Mesenchymal stem cell (in vitro differentiated cells and primary cell): ENCODE results near the gene VGF.
"Not testable (repeated sequence)": the region's sequence is repeated elsewhere in the genome, so short reads cannot be mapped to it uniquely, and the experiment has no call there.

Experiments
- DNase-seq: peaks from one replicate; pipeline ENCODE4 v3.0.0-alpha.2; 2013
- H2AFZ ChIP-seq: one replicate; pipeline ENCODE4 v1.6.1; 2013; ENCODE audit warnings: low read depth, mild to moderate bottlenecking, control low read depth, inconsistent platforms, low read length, moderate library complexity
- H2AK5ac ChIP-seq: 2 replicates; pipeline ENCODE4 v1.6.1; 2013; ENCODE audit warnings: low read length, moderate library complexity, mild to moderate bottlenecking, inconsistent platforms; ENCODE audit not compliant: severe bottlenecking
- H2BK120ac ChIP-seq: one replicate; pipeline ENCODE4 v1.6.1; 2013; ENCODE audit warnings: low read depth, mild to moderate bottlenecking, inconsistent platforms, low read length, moderate library complexity
- H2BK12ac ChIP-seq, 2 experiments: one replicate each; pipeline ENCODE4 v1.6.1; 2013; ENCODE audit warnings: inconsistent platforms in 2 of 2, low read length in 2 of 2, mild to moderate bottlenecking in 2 of 2, moderate library complexity in 2 of 2, control low read depth in 1 of 2
- H2BK15ac ChIP-seq: one replicate; pipeline ENCODE4 v1.6.1; 2013; ENCODE audit warnings: mild to moderate bottlenecking, low read depth, inconsistent platforms; ENCODE audit not compliant: poor library complexity, severe bottlenecking
- H2BK5ac ChIP-seq: 2 replicates; pipeline ENCODE4 v1.6.1; 2013; ENCODE audit warnings: low read depth, mild to moderate bottlenecking, low read length, control low read depth, inconsistent platforms; ENCODE audit not compliant: poor library complexity, severe bottlenecking
- H3K14ac ChIP-seq, 2 experiments: one replicate each; pipeline ENCODE4 v1.6.1; 2013; ENCODE audit warnings: inconsistent platforms in 2 of 2, low read length in 2 of 2, control low read depth in 1 of 2, mild to moderate bottlenecking in 1 of 2, moderate library complexity in 1 of 2
- H3K18ac ChIP-seq, 2 experiments: one replicate each; pipeline ENCODE4 v1.6.1; 2013; ENCODE audit warnings: inconsistent platforms in 2 of 2, low read length in 2 of 2, control low read depth in 1 of 2, low read depth in 1 of 2, mild to moderate bottlenecking in 1 of 2
- H3K23ac ChIP-seq, 2 experiments: one replicate each; pipeline ENCODE4 v1.6.1; 2013; ENCODE audit warnings: inconsistent platforms in 2 of 2, low read length in 2 of 2, mild to moderate bottlenecking in 2 of 2, moderate library complexity in 2 of 2, control low read depth in 1 of 2
- H3K27ac ChIP-seq: 2 replicates; pipeline ENCODE4 v1.5.1; 2013; ENCODE audit warnings: mild to moderate bottlenecking, moderate library complexity, low read length, control low read depth, inconsistent platforms; ENCODE audit not compliant: poor library complexity, severe bottlenecking
- H3K27me3 ChIP-seq, 2 experiments: 2 replicates each; pipeline versions ENCODE4 v1.6.1 to v1.7.0; 2013; ENCODE audit warnings: low read length in 2 of 2, mild to moderate bottlenecking in 2 of 2, moderate library complexity in 2 of 2, control low read depth in 1 of 2, inconsistent platforms in 1 of 2; ENCODE audit not compliant: control insufficient read depth in 1 of 2, insufficient read depth in 1 of 2
- H3K36me3 ChIP-seq, 2 experiments: 2 replicates each; pipeline versions ENCODE4 v1.6.1 to v1.7.0; 2013; ENCODE audit warnings: low read length in 2 of 2, control low read depth in 1 of 2, inconsistent platforms in 1 of 2, low read depth in 1 of 2, mild to moderate bottlenecking in 1 of 2; ENCODE audit not compliant: insufficient read depth in 2 of 2, control insufficient read depth in 1 of 2
- H3K4ac ChIP-seq, 2 experiments: one replicate each; pipeline ENCODE4 v1.6.1; 2013; ENCODE audit warnings: inconsistent platforms in 2 of 2, low read length in 2 of 2, mild to moderate bottlenecking in 2 of 2, moderate library complexity in 2 of 2, control low read depth in 1 of 2, low read depth in 1 of 2
- H3K4me1 ChIP-seq: 2 replicates; pipeline ENCODE4 v1.6.1; 2013; ENCODE audit warnings: low read depth, low read length, control low read depth; ENCODE audit not compliant: control insufficient read depth, insufficient read depth
- H3K4me2 ChIP-seq: 2 replicates; pipeline ENCODE4 v1.6.1; 2013; ENCODE audit warnings: low read length, mild to moderate bottlenecking, inconsistent platforms; ENCODE audit not compliant: poor library complexity, severe bottlenecking
- H3K4me3 ChIP-seq, 2 experiments: 2 replicates each; pipeline versions ENCODE4 v1.5.1 to v1.7.0; 2013; ENCODE audit warnings: low read length in 2 of 2, mild to moderate bottlenecking in 2 of 2, control low read depth in 1 of 2, low read depth in 1 of 2; ENCODE audit not compliant: insufficient read depth in 1 of 2
- H3K79me1 ChIP-seq: replicated peaks from 2 replicates; pipeline ENCODE4 v1.6.1; 2013; ENCODE audit warnings: mild to moderate bottlenecking, control low read depth, low read length, inconsistent platforms; ENCODE audit not compliant: poor library complexity, severe bottlenecking
- H3K9ac ChIP-seq: 2 replicates; pipeline ENCODE4 v1.7.0; 2013; ENCODE audit warnings: mild to moderate bottlenecking, low read length, moderate library complexity
- H3K9me3 ChIP-seq: 2 replicates; pipeline ENCODE4 v1.7.0; 2013; ENCODE audit warnings: mild to moderate bottlenecking, low read length; ENCODE audit not compliant: control insufficient read depth
- H4K8ac ChIP-seq: one replicate; pipeline ENCODE4 v1.6.1; 2013; ENCODE audit warnings: inconsistent platforms, mild to moderate bottlenecking, low read length, moderate library complexity
- H4K91ac ChIP-seq: one replicate; pipeline ENCODE4 v1.6.1; 2013; ENCODE audit warnings: mild to moderate bottlenecking, low read length, inconsistent platforms
- WGBS: methylation state at CpG from one replicate; pipeline ENCODE4 v1.1.7; 2013; ENCODE audit warnings: mixed read lengths; 5-methylcytosine and 5-hydroxymethylcytosine counted together

VGF gene

DNA sequence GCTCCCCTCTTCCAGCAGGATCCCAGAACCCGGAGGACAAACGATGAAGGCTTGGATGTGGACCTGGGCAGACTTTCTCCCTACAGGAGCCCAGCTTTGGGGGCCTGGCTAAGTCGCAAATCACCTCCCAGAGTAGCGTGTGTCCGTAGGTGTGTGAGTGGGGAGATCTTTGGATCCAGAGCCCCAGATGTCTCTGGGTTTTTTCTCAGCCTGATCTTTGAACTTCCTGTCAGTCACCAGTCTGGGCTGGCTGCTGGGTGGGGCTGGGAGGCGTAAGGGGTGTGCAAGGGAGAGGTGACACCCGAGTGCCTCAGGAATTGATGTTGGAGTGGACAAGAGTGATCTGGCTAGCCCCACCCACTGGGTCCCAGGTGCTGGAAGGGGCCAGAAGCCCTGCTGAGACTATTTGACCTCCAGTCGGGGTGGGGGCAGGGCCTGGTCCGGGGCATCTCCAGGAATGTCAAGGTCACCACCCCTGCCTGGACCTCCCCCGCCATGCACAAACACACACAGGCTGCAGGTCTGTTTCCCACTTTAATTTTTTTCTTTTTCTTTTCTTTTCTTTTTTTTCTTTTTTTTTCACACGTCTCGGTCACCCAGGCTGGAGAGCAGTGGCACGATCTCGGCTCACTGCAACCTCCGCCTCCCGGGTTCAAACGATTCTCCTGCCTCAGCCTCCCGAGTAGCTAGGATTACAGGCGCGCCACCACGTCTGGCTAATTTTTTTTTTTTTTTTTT lies 35.7 kb upstream of the VGF start, which contains the start of gene MOGAT3:
MOGAT3 (minus strand) TSS at position 175 of the 738 bp plus-strand sequence. CDS start 182 bp downstream, outside the sequence.
- no peak within 1 kb of the TSS for H3K27ac ChIP-seq
- H3K9me3 ChIP-seq: no peaks in the 10 kb centered on the region
- H2BK120ac ChIP-seq: no peak within 1 kb of the TSS
- H3K18ac ChIP-seq: no peak within 1 kb of the TSS
- peak within 1 kb of the TSS in 1 of 2 experiments; percentile 50 for H2BK12ac ChIP-seq
- H2AK5ac ChIP-seq: no peak within 1 kb of the TSS
- no peak within 1 kb of the TSS for H3K4ac ChIP-seq
- H3K27me3 ChIP-seq: peaks cover 41 to 57% of the 10 kb centered on the region in 2 experiments
- H4K8ac ChIP-seq: no peak within 1 kb of the TSS
- peak within 1 kb of the TSS in 1 of 2 experiments; percentile 31 for H3K14ac ChIP-seq
- peaks cover 4 to 5% of the 10 kb centered on the region in 2 experiments for H3K36me3 ChIP-seq
- peak within 1 kb of the TSS; percentile 36 for H3K4me2 ChIP-seq
- H3K9ac ChIP-seq: no peak within 1 kb of the TSS
- WGBS: 35% methylated on average over 21 of the region's 21 CpGs
- no peak for DNase-seq
- H2AFZ ChIP-seq: no peak within 1 kb of the TSS
- no peaks in the 10 kb centered on the region for H3K79me1 ChIP-seq
- peak within 1 kb of the TSS in 1 of 2 experiments; percentile 59 for H3K4me3 ChIP-seq
- H3K4me1 ChIP-seq: peaks cover 16% of the 10 kb centered on the region
- H2BK5ac ChIP-seq: no peak within 1 kb of the TSS
- H2BK15ac ChIP-seq: no peak within 1 kb of the TSS
- H4K91ac ChIP-seq: no peak within 1 kb of the TSS
- peak within 1 kb of the TSS in 1 of 2 experiments; percentile 60 for H3K23ac ChIP-seq

DNA sequence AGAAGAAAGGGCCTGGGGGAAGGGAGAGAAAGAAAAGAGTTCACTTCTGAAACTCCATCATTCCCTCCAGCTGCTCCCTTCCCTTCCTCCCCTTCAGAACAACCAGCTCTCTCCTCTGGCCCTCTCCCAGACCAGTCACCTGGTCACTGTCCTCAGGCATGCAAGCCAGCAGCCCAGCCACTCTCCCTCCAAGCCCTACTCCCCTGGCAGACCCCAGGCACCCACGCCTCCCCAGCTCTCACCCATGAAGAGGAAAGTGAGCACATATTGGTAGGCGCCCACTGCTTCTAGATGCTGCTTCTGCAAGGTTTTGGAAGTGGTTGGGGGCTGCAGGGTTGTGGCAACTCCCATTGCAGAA lies 35.1 kb upstream of the VGF start:
- Histone ChIP-seq H3K4me3 (no peak overlapping the region), H3K4me2 (no peak overlapping the region), H2BK12ac (no peak overlapping the region), H3K9me3 (no peaks in the 10 kb centered on the region), H2BK120ac (no peak overlapping the region), H3K4me1 (peaks cover 15% of the 10 kb centered on the region), H3K9ac (no peak overlapping the region), H2BK5ac (no peak overlapping the region), H4K8ac (no peak overlapping the region), H4K91ac (no peak overlapping the region), H3K36me3 (no peaks in the 10 kb centered on the region), H3K14ac (no peak overlapping the region), H3K18ac (no peak overlapping the region), H3K23ac (no peak overlapping the region), H3K79me1 (no peaks in the 10 kb centered on the region), H3K27ac (no peak overlapping the region), H3K4ac (no peak overlapping the region), H2BK15ac (no peak overlapping the region), H2AK5ac (no peak overlapping the region), H2AFZ (no peak overlapping the region), H3K27me3 (peaks cover 41 to 58% of the 10 kb centered on the region in 2 experiments)
- DNase-seq: no peak
- 77% methylated on average over 2 of the region's 2 CpGs for WGBS

DNA sequence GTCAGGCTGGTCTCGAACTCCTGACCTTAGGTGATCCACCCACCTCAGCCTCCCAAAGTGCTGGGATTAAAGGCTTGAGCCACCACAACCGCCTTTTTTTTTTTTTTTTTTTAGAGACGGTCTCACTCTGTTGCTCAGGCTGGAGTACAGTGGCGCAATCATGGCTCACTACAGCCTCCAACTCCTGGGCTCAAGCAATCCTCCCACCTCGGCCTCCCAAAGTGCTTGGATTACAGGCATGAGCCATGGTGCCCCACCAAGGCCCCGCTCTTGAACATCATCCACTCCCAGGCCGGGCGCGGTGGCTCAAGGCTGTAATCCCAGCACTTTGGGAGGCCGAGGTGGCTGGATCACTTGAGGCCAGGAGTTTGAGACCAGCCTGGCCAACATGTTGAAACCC lies 34.2 kb upstream of the VGF start:
- not testable (repeated sequence) for H3K4me2 ChIP-seq, H3K4me3 ChIP-seq, H4K91ac ChIP-seq, DNase-seq, H3K79me1 ChIP-seq, H3K14ac ChIP-seq, H3K18ac ChIP-seq, H2BK120ac ChIP-seq, H3K36me3 ChIP-seq, H2AFZ ChIP-seq, H3K23ac ChIP-seq, H2BK12ac ChIP-seq, H3K9ac ChIP-seq, H4K8ac ChIP-seq, H3K27ac ChIP-seq, H2BK5ac ChIP-seq, H2BK15ac ChIP-seq, H3K9me3 ChIP-seq, H2AK5ac ChIP-seq, H3K4ac ChIP-seq
- peaks cover 15% of the 10 kb centered on the region for H3K4me1 ChIP-seq
- peaks cover 41 to 58% of the 10 kb centered on the region in 2 experiments for H3K27me3 ChIP-seq
- WGBS: 89% methylated on average over 10 of the region's 10 CpGs

DNA sequence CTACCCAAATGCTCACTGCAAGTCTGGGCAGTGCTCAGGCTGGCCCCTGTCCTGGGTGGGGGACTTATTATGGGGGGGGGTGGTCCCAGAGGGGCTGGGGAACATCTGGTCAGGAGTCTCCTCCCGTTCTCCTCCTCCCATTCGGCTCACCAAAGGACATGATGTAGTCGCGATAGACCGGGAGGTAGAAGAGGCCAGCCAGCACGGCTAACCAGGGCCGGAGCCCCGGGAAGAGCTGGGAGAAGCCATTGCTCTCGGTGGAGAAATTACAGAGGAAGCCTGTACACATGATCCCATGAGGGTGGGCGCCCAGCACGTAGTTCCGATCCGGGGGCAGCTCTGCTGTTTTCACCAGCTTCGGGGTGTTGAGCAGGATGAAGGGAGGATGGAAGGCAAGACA lies 33.1 kb upstream of the VGF start:
- H3K27me3 ChIP-seq: peaks cover 37 to 54% of the 10 kb centered on the region in 2 experiments
- WGBS: 89% methylated on average over 14 of the region's 14 CpGs

More for the DNA sequence above, 33.1 kb upstream of the VGF start:
- no peak overlapping the region for H4K91ac ChIP-seq
- H3K4me2 ChIP-seq: no peak overlapping the region
- H3K9ac ChIP-seq: no peak overlapping the region
- H3K36me3 ChIP-seq: no peaks in the 10 kb centered on the region
- no peak overlapping the region for H4K8ac ChIP-seq
- no peak overlapping the region for H2BK120ac ChIP-seq
- DNase-seq: no peak
- H3K27ac ChIP-seq: no peak overlapping the region
- H3K18ac ChIP-seq: no peak overlapping the region
- H2AFZ ChIP-seq: no peak overlapping the region
- no peak overlapping the region for H3K4ac ChIP-seq
- H3K14ac ChIP-seq: no peak overlapping the region
- no peak overlapping the region for H2AK5ac ChIP-seq
- no peaks in the 10 kb centered on the region for H3K9me3 ChIP-seq
- H2BK12ac ChIP-seq: no peak overlapping the region
- no peak overlapping the region for H2BK15ac ChIP-seq
- no peak overlapping the region for H2BK5ac ChIP-seq
- no peaks in the 10 kb centered on the region for H3K79me1 ChIP-seq
- H3K4me3 ChIP-seq: no peak overlapping the region
- H3K4me1 ChIP-seq: peaks cover 15% of the 10 kb centered on the region
- no peak overlapping the region for H3K23ac ChIP-seq
